ENCODE measurements around the gene STX1A.
A peak's percentile ranks its signal among the peaks of the same experiment; 100 is the strongest.

The STX1A gene

DNA sequence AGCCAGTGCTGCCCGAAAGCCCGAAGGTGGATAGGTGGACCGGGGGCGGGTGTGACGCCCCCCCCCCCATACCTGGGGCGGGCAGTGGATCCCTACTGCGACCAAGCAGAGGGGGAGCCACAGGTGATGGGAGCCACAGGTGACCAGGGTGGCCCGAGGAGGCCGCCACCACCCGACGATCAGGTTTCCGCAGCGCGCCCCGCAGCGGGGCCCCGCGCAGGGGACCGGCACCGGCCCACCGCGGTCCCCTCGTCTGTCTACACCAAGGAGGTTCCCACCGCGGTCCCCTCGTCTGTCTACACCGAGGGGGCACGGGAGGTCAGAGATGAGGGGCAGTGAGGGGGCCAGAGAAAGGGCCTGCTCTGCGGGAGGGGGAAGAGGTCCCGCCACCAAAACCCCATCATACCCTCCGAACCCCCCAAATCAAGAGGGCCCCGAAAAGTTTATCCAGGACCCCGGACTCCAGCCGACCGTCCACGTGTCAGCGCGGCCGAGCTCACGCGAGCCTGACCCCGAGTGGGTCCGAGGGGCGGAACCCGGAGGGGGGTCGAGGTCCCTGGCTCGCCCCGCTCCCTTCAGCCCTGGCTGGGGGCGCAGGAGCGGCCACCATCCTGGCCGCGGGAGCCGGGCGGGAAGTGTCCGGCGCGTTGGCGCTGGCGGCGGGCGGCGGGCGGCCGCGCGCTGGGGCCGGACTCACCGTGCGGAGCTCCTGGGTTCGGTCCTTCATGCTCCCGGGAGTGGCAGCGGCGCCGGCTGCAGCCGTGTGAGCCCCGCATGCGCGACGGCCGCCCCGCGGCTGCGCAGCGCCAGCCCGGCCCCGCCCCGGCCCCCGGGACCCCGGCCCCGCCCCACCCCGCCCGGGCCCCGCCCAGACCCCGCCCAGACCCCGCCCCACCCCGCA is at the start of gene STX1A:
Gene STX1A, minus strand, starts transcription at position 765 of the 901 bp plus-strand sequence. Its CDS starts 38 bp downstream, at position 727.
- in situ Hi-C loops (cut with MboI; ENCODE audit: low pct_unique_long_range_greater_than_20kb, low sequenced_read_pairs) = no loop called here
- DNase-seq = no peak

DNA sequence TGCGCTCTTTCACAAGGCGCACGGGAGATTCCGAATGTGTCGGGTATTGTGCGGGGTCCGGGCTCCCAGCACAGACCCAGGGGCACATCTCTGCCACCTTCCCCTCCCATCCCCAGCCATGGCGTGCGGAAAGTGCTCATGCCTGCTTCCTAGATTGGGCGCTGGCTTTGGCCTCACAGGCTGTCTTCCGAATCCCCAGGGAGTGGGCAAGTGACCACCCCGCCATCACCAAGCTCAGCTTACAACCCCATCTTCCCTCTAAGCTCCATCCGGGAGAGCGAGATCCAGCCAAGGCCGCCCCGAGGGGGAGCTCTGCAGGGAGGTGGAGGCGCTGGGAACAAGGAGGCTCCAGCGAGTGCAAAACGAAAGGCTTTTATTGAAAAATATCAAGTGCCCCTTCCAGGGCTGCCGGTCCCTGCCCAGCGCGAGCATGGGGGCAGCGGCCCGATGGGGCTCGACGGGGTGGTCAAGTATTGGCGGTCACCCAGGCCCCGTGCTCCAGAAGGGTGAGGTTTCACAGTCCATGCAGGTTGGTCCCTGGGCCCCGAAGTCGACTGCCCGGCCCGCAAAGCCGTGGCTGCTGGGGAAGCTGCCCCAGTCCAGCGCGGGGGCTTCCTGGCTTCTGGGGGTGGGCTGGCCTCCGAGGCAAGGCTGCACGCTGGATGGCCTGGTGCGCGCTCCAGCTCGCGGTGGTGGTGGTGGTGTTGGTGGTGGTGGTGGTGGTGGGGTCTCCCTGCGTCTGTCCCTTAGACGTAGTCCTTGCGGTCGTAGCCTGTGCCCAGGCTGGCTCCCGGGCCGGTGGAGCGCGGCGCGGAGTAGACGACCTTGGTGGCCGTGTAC is 49.4 kb upstream of the STX1A start:
- in situ Hi-C loops (cut with MboI; ENCODE audit: low pct_unique_long_range_greater_than_20kb, low sequenced_read_pairs) = no loop called here
- no peak for DNase-seq

DNA sequence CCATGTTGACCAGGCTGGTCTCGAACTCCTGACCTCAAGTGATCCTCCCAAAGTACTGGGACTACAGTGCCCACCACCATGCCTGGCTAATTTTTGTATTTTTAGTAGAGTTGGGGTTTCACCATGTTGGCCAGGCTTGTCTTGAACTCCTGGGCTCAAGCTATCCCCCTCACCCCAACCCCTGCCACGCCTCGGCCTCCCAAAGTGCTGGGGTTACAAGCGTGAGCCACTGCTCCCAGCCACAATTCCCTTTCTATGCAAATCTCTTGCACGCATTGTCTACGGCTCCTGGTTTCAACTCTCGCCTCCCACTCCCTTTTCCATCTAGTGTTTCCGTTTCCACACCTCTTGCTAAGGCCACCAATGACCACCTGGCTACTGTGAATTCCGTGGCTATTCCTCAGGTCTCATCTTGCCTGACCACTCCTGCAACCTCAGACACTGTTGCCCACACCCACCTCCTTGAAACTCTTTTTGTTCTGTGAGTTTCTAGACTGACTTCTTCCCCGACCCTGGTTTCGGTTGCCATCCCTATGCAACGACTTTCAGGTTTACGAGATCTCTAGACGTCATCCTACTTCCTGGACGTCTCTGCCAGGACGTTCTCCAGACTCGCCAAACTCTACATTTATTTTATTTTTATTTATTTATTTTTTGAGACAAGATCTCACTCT is 47.2 kb upstream of the STX1A start:
- DNase-seq = no peak
- in situ Hi-C loops (cut with MboI; ENCODE audit: low pct_unique_long_range_greater_than_20kb, low sequenced_read_pairs) = no loop called here

DNA sequence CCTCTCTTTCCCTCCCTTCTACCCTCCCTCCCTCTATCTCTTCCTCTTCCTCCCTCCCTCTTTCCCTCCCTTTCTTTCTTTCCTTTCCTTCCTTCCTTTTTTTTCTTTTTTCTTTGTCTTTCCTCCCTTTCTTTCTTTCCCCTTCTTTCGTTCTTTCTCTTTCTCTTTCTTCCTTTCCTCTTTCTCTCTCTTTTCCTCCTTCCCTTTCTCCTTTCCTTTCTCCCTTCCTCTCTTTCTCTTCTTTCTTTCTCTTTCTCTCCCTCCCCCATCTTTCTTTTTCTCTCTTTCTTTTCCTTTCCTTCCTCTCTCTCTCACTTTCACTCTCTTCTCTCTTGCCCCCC is 43.2 kb upstream of the STX1A start:
- in situ Hi-C loops (cut with MboI; ENCODE audit: low pct_unique_long_range_greater_than_20kb, low sequenced_read_pairs) = no loop called here
- DNase-seq = no peak

DNA sequence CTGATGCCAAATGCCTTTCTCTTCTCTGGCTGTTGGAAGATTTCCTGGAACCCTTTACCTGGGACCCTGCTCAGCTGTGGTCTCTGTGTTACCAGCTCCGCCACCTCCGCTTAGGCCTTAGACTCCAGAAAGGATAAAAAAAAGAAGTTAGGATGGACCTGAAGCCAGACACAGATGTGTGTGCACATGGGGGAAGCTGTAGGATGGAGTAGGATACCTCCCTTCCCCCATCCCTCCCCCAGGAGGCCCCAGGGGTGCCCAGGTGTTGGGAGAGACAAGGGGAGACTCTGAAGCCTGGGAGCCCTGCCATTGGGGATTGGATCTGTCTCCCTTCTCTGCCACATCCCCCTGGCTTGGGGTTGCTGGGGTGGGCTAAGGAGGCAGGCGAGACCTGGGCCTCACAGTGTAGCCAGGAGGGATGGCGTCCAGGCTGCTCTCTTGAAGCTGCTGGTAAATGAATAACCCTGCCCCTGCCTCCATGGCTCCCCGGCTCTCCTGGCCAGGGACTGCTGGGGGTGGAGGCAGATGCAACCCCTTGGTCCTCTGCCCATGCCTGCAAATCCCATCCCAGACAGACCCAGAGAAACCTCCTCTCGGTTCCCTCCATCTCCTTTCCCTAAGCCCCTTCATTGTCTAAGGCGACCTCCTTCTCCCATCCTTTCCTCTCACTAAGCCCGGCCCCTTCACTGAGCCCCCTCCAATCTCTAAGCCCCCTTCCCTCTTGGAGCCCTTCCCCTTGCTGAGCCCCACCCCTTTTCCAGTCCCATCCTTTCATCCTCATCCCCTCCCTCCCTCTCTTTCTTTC is 42.6 kb upstream of the STX1A start:
- DNase-seq = no peak
- in situ Hi-C loops (cut with MboI; ENCODE audit: low pct_unique_long_range_greater_than_20kb, low sequenced_read_pairs) = no loop called here

DNA sequence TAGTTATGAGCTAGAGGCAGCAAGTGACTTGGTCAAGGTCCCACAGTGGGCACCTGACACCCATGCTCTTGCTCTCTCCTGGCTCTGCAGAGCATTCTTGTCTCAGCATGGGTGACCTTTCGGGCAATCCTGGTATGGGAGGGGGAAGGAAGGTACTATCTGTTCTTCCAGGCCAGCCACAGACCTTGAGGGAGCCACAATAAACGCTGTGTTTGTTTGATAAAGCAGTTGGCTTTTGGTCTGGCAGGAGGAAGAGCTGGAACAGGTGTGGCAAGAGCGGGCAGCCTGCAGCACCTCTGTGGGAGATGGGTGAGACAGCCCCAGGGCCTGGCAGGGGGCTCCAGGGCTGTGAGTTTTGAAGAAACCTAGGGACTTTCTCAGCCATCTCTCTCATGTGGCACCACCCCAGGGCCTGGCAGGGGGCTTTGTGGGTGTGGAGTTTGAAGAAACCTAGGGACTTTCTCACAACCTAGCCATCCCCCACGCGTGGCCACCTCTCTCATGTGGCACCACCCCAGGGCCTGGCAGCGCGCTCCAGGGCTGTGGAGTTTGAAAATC is 39.2 kb upstream of the STX1A start:
- in situ Hi-C loops (cut with MboI; ENCODE audit: low pct_unique_long_range_greater_than_20kb, low sequenced_read_pairs) = no loop called here

DNA sequence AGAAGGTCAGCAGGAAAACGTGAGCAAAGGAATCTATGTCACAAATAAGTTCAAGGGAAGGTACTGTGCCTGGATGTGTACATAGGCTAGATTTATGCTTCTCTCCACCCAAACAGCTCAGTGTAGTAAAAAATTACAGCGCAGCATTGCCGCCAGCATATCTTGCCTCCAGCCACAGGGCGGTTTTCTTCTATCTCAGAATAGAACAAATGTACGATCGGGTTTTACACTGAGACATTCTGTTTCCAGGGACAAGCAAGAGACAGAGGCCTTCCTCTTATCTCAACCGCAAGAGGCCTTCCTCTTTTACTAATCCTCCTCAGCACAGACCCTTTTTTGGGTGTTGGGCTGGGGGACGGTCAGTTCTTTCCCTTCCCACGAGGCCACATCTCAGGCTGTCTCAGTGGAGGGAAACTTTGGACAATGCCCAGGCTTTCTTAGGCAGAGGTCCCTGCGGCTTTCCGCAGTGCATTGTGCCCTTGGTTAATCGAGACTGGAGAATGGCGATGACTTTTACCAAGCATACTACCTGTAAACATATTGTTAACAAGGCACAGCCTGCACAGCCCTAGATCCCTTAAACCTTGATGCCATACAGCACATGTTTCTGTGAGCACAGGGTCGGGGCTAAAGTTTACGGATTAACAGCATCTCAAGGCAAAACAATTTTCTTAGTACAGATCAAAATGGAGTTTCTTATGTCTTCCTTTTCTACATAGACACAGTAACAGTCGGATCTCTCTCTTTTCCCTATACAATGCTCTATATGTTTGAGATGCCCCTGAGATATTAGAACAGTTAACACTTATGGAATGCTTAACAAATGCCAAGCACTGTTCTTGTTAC is 30.7 kb upstream of the STX1A start:
- in situ Hi-C loops (cut with MboI; ENCODE audit: low pct_unique_long_range_greater_than_20kb, low sequenced_read_pairs) = no loop called here
- DNase-seq = peak; percentile 91

More for the DNA sequence above, 39.2 kb upstream of the STX1A start:
- no peak for DNase-seq

DNA sequence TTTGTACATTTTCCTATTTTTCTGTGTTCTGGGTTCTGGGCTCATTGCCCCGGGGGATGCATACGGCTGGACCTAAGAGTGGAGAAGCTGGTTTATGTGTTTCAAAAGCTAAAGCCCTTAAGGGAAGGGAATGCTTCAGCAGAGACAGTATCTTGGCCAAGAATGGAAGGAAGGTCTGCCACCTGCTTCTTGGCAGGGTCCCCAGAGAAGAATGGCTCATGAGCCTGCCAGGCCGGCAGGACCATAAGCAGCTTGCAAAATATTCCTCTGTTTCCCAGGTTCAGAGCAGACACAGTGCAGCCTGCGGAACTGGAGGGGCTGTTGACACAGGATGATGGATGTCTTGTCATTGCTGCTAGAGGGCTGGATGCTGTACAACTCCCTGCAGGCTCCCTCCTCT is 26.9 kb upstream of the STX1A start:
- in situ Hi-C loops (cut with MboI; ENCODE audit: low pct_unique_long_range_greater_than_20kb, low sequenced_read_pairs) = no loop called here
- no peak for DNase-seq

DNA sequence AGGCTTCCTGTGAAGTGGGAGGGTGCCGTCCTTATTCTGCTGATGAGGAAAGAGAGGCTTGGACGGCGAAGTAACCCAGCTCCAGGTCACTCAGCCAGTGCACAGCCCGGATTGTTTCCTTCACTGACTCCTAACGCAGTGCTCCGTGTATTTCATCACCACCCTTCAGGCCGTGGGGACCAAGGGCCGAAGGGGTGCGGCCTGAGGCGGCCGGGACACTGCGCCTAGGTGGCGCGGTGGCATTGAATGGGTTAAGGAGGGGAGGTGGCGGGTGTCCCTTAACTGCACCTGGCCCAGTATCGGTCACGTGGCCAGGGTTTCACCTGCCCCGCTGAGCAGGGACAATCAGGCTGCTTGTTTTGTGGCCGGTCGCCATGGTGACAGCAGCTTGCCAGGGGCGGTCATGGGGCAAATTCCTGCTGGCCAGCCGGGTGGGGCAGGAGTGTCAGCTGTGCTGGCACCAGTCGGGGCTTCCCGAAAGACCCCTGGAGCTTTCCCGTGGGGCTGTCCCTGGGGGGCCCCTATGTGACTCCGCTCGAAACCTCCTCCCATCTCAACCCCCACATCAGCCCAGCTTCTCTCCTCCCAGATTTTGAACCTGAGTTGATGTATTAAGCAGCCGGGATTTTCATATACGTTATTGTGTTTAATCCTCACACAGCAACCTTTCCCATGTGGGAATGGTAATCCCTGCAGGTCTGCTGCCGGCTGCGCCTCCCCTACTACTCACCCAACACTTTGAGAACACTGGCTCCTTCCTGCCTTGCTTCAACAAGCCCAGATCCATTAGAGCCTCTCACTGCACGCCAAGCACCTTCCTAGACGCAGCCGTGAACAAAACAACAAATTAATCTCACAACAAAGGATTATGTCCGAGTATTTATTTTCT is 23.5 kb upstream of the STX1A start:
- in situ Hi-C loops (cut with MboI; ENCODE audit: low pct_unique_long_range_greater_than_20kb, low sequenced_read_pairs) = no loop called here
- no peak for DNase-seq

DNA sequence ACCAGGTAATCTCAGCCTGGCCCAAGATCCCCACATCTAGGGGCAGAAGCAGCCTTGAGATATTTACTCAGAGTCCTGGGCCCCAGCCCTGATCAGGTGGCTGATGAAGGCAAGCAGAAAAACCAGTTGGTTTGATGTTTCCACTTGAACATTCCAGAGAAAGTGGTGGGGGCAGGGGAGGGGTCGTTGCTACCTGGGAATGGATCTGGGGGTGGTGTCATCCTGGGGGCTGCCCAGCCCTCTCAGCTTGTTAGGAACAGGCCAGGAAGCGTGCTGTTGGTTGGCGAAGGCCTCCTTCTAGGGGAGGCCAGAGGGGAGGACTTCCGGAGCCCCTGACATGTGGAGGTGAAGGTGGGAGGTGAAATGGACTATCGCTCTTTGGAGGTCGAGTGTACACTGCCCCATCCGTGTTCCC is 22.9 kb upstream of the STX1A start:
- in situ Hi-C loops (cut with MboI; ENCODE audit: low pct_unique_long_range_greater_than_20kb, low sequenced_read_pairs) = no loop called here
- DNase-seq = no peak

DNA sequence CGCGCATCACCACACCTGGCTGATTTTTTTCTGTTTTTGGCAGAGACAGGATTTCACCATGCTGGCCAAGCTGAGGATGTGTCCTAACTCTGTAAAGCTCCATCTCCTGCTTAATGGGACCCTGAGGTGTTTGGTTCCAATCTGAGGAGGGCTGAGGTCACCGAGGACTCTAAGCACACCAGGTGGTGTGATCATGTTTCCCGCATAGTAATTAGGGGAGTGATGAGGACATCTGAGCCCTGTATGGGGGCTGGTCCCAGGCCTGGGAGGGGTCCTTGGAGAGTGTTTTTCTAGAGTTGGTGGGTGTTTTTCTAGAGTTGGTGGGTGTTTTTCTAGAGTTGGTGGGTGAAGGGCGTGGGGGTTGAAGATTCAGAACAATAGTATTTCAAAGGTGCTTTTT is 22.1 kb upstream of the STX1A start:
- in situ Hi-C loops (cut with MboI; ENCODE audit: low pct_unique_long_range_greater_than_20kb, low sequenced_read_pairs) = no loop called here

DNA sequence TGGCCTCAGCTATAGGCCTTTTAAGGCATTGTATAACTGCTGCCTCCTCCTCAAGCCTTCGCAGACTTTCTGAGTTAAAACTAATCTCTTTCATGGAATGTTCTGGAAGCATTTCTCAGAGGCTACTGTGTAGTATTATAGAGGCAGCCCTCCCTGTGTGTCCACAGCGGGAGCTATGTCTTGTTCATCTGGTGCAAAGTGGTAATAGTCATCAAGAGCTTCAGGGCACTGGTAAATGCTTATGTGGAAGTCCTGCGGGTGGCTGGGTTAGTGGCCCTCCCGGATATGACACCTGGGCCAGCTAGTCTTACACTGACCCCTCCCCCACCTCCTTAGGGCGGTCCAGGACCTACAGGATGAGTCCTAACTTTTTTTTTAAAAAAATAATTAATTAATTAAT is 21.3 kb upstream of the STX1A start:
- in situ Hi-C loops (cut with MboI; ENCODE audit: low pct_unique_long_range_greater_than_20kb, low sequenced_read_pairs) = no loop called here
- DNase-seq = no peak

More for the DNA sequence above, 22.1 kb upstream of the STX1A start:
- no peak for DNase-seq

DNA sequence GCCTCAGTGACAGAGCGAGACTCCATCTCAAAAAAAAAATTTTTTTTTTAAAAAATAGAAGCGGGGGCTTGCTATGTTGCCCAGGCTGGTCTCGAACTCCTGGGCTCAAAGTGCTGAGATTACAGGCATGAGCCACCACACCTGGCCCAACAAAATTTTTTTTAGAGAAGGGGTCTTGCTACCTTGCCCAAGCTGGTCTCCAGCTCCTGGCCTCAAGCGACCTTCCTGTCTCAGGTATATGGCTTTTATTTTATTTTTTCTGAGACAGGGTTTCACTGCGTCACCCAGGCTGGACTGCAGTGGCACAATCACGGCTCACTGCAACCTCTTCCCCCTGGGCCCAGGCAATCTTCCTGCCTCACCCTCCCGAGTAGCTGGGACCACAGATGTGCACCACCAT is 20.7 kb upstream of the STX1A start:
- no peak for DNase-seq
- in situ Hi-C loops (cut with MboI; ENCODE audit: low pct_unique_long_range_greater_than_20kb, low sequenced_read_pairs) = no loop called here

DNA sequence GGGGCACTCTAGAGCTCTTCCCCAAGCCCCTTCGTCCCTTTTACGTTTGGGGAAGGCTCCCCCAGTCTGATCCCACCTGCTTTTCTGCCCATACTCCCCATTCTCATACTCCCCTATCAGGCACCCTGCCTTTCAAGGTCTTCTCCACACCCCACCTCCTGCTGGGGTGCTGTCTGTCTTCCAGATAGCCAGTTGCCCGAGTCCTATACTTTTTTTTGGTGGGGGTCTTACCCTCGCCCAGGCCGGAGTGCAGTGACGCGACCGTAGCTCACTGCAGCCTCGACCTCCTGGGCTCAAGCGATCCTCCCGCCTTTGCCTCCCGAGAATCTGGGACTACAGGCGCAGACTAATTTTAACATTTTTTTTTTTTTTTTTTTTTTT is 19.9 kb upstream of the STX1A start:
- in situ Hi-C loops (cut with MboI; ENCODE audit: low pct_unique_long_range_greater_than_20kb, low sequenced_read_pairs) = loop anchor here (10.0 kb wide), 1 partner anchor 115 kb away; the partner anchor contains the start of gene MLXIPL
- no peak for DNase-seq

DNA sequence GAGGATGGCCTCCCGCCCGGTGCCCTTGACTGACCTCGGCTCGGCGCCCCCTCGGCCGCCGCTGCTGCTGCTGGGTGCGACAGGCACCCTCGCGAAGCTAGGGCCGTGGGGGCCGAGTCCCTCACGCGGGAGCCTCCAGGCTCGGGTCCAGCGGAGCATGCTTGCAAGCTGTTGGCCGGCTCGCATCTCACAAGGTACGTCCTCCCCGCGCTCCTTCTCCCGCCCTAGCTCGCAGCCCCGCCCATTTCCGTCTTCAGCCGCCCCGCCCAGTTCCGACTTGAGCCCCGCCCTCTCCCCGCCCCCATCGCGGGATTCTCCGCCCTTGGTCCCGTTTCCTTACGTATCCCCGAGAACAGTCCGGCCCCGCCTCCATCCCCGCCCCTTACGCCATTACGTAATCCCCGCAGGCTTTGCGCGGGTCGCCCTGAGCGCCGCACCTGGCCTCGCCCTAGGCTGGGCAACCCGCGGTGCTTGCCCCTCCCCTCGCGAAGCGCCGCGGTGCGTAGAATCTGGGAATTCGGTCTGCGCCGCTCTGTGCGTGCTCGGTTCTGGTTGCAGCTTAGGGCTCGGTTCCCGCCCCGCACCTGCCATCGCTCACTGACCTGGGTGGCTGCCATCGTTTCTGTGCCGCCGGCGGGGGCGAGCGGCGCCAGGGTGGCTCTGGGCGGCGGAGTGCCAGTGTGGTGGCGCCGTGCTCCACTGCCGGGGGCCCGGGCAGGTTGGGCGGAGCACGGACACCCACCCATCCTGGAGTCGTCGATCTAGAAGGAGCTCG is 19.3 kb upstream of the STX1A start, which contains the start of gene ABHD11:
Gene ABHD11, minus strand, starts transcription at position 191 of the 775 bp plus-strand sequence. Its CDS starts 32 bp downstream, at position 159.
- DNase-seq = peak; percentile 94
- in situ Hi-C loops (cut with MboI; ENCODE audit: low pct_unique_long_range_greater_than_20kb, low sequenced_read_pairs) = loop anchor here (10.0 kb wide), 1 partner anchor 114 kb away; the partner anchor contains the start of gene MLXIPL

DNA sequence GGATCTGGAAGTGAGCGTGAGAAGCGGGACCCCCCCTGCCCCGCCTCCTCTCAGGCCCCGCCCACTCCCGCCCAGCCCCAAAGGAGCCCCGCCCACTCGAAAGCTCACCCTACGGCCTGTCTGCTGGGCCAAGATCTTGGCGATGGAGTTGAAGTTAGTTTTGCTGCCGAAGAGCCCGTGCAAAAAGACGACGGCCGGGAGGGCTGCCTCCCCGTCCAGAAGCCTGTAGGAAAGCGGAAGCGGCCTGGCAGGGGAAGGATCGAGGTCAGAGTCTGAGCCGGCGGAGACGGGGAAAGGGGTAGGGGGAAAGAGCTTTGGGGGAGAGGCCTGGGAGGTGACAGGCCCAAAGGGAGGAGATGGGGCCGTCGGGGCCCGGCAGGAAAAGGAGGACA is 18.7 kb upstream of the STX1A start:
- in situ Hi-C loops (cut with MboI; ENCODE audit: low pct_unique_long_range_greater_than_20kb, low sequenced_read_pairs) = loop anchor here (10.0 kb wide), 1 partner anchor 113 kb away; the partner anchor contains the start of gene MLXIPL
- peak; percentile 65 for DNase-seq
